HCT116 (cell line): ENCODE measurements around the gene SUSD6. TPM values are rescaled to one million over a fixed set of nuclear protein-coding genes. Genes with fewer than 3 reads are reported as not detected.

Source experiments
- ATAC-seq: fragments of 200-7000 bp; cut with Tn5 transposase; 2 replicates; pipeline ENCODE4 v1.9.1; 2020; ENCODE audit warnings: mild to moderate bottlenecking, moderate library complexity
- BruUV-seq: library from RNA; stranded (reverse); fragments of 400-500 nt; replicated peaks from 2 replicates; lab custom pipeline; 2021; lab: Mats Ljungman, UMichigan
- CTCF ChIA-PET: fragments of 300-600 bp; sonication (Branson Sonifier 250); formaldehyde crosslinking; loops from one replicate; lab custom pipeline; 2021; ENCODE audit warnings: antibody characterized with exemption; lab: Charles Lee
- POLR2A ChIA-PET: fragments of 300-600, 350-600 bp; sonication (Branson Sonifier 250); formaldehyde crosslinking; loops from one replicate; lab custom pipeline; 2021; ENCODE audit warnings: antibody characterized with exemption; lab: Charles Lee
- RAD21 ChIA-PET, 2 experiments: fragments of 300-600 bp; sonication (Branson Sonifier 250); formaldehyde crosslinking; loops; one replicate each; lab custom pipeline; 2023; ENCODE audit warnings: low total read pairs in 2 of 2; ENCODE audit not compliant: uncharacterized antibody in 2 of 2, unreplicated experiment in 2 of 2, low non-redundant PET in 1 of 2; lab: Charles Lee
- DNase-seq: peaks from one replicate; pipeline ENCODE4 v3.0.0-alpha.2; 2010; ENCODE audit warnings: low read depth, low spot score
- H2AFZ ChIP-seq: fragments of 200-600 bp; shearing (Covaris generic), sonication (generic); 2 replicates; pipeline ENCODE4 v1.6.1; 2017; ENCODE audit warnings: low read depth, mixed run types, mixed read lengths, antibody characterized with exemption, low read length; ENCODE audit not compliant: poor library complexity, severe bottlenecking
- H3K27ac ChIP-seq: 2 replicates; pipeline ENCODE4 v1.5.1; 2012; ENCODE audit warnings: low read depth, low read length
- H3K27me3 ChIP-seq: fragments of 200-600 bp; sonication (generic); 2 replicates; pipeline ENCODE4 v1.6.1; 2016; ENCODE audit warnings: mixed run types, low read length, mixed read lengths; ENCODE audit not compliant: insufficient read depth
- H3K36me3 ChIP-seq, 2 experiments: fragments of 200-500 bp in 1 of 2; fragments of 200-600 bp in 1 of 2; sonication (Bioruptor generic) in 1 of 2; sonication (generic) in 1 of 2; 2 replicates each; pipeline versions ENCODE4 v1.5.1 to v1.6.1; 2014 to 2016; ENCODE audit warnings: low read length in 2 of 2, inconsistent platforms in 1 of 2, mixed read lengths in 1 of 2, mixed run types in 1 of 2; ENCODE audit not compliant: insufficient read depth in 2 of 2, control insufficient read depth in 1 of 2
- H3K4me1 ChIP-seq, 2 experiments: fragments of 200-600 bp in 1 of 2; sonication (generic) in 1 of 2; 2 replicates each; pipeline versions ENCODE4 v1.5.1 to v1.6.1; 2012 to 2017; ENCODE audit warnings: low read length in 2 of 2, inconsistent platforms in 1 of 2, mild to moderate bottlenecking in 1 of 2, mixed read lengths in 1 of 2, mixed run types in 1 of 2, moderate library complexity in 1 of 2; ENCODE audit not compliant: insufficient read depth in 2 of 2, control insufficient read depth in 1 of 2
- H3K4me2 ChIP-seq: fragments of 200-600 bp; sonication (generic); 2 replicates; pipeline ENCODE4 v1.6.1; 2017; ENCODE audit warnings: mixed run types, low read length, mixed read lengths
- H3K4me3 ChIP-seq, 2 experiments: fragments of 200-600 bp in 1 of 2; sonication (generic) in 1 of 2; replicated peaks in 1 of 2; 2 replicates each; pipeline ENCODE4 v1.5.1; 2011 to 2016; ENCODE audit warnings: low read length in 2 of 2, control low read depth in 1 of 2, low read depth in 1 of 2, mild to moderate bottlenecking in 1 of 2, mixed read lengths in 1 of 2, mixed run types in 1 of 2
- H3K79me2 ChIP-seq: fragments of 200-600 bp; sonication (generic); 2 replicates; pipeline ENCODE4 v1.6.1; 2017; ENCODE audit warnings: mild to moderate bottlenecking, mixed run types, low read length, moderate library complexity, mixed read lengths; ENCODE audit not compliant: insufficient read depth
- H3K9ac ChIP-seq: fragments of 200-600 bp; sonication (generic); 2 replicates; pipeline ENCODE4 v1.6.1; 2016; ENCODE audit warnings: low read length, mixed read lengths
- H3K9me2 ChIP-seq: fragments of 200-600 bp; sonication (generic), shearing (Covaris generic); 2 replicates; pipeline ENCODE4 v1.6.1; 2017; ENCODE audit warnings: mixed run types, mild to moderate bottlenecking, moderate library complexity; ENCODE audit not compliant: insufficient read depth
- H3K9me3 ChIP-seq, 2 experiments: fragments of 200-500 bp in 1 of 2; fragments of 200-600 bp in 1 of 2; sonication (Bioruptor generic) in 1 of 2; sonication (generic) in 1 of 2; 2 replicates each; pipeline ENCODE4 v1.6.1; 2014 to 2017; ENCODE audit warnings: low read length in 2 of 2, mixed read lengths in 2 of 2, inconsistent platforms in 1 of 2, low read depth in 1 of 2, mild to moderate bottlenecking in 1 of 2, mixed run types in 1 of 2, moderate library complexity in 1 of 2; ENCODE audit not compliant: control insufficient read depth in 1 of 2, insufficient read depth in 1 of 2
- H4K20me1 ChIP-seq: fragments of 200-600 bp; sonication (generic), shearing (Covaris generic); 2 replicates; pipeline ENCODE4 v1.6.1; 2017; ENCODE audit warnings: mixed run types, mild to moderate bottlenecking, moderate library complexity; ENCODE audit not compliant: insufficient read depth
- CBX3 ChIP-seq: IDR thresholded peaks from 2 replicates; pipeline ENCODE4 v1.6.1; 2012; ENCODE audit warnings: low read depth
- CEBPB ChIP-seq: IDR thresholded peaks from 2 replicates; pipeline ENCODE4 v1.6.1; 2012; ENCODE audit warnings: low read depth
- EGR1 ChIP-seq: IDR thresholded peaks from 2 replicates; pipeline ENCODE4 v1.6.1; 2012; ENCODE audit warnings: low read depth
- EZH2 ChIP-seq: fragments of 200-600 bp; sonication (generic); IDR thresholded peaks from 2 replicates; pipeline ENCODE4 v1.6.1; 2017; ENCODE audit warnings: antibody characterized with exemption, mixed run types
- EZH2phosphoT487 ChIP-seq: fragments of 200-600 bp; IDR thresholded peaks from 2 replicates; pipeline ENCODE4 v1.6.1; 2018; ENCODE audit warnings: antibody characterized with exemption, borderline replicate concordance
- FOSL1 ChIP-seq: IDR thresholded peaks from 2 replicates; pipeline ENCODE4 v1.6.1; 2012; ENCODE audit warnings: low read depth
- JUND ChIP-seq: IDR thresholded peaks from 2 replicates; pipeline ENCODE4 v1.6.1; 2012
- POLR2A ChIP-seq: IDR thresholded peaks from 2 replicates; pipeline ENCODE4 v1.7.0; 2011; ENCODE audit warnings: borderline replicate concordance; ENCODE audit not compliant: insufficient read depth, insufficient read length; ENCODE audit errors: extremely low read depth
- POLR2AphosphoS5 ChIP-seq: IDR thresholded peaks from 2 replicates; pipeline ENCODE4 v1.6.1; 2011; ENCODE audit warnings: mild to moderate bottlenecking, low read depth, low read length, moderate library complexity
- RAD21 ChIP-seq: IDR thresholded peaks from 2 replicates; pipeline ENCODE4 v1.6.1; 2012; ENCODE audit warnings: low read depth, mild to moderate bottlenecking
- REST ChIP-seq: IDR thresholded peaks from 2 replicates; pipeline ENCODE4 v1.6.1; 2012; ENCODE audit warnings: low read depth
- SIN3A ChIP-seq: IDR thresholded peaks from 2 replicates; pipeline ENCODE4 v1.6.1; 2012; ENCODE audit warnings: low read depth
- SP1 ChIP-seq: IDR thresholded peaks from 2 replicates; pipeline ENCODE4 v1.6.1; 2012; ENCODE audit warnings: low read depth
- SRF ChIP-seq: IDR thresholded peaks from 2 replicates; pipeline ENCODE4 v1.6.1; 2012; ENCODE audit warnings: low read depth
- TCF7L2 ChIP-seq: IDR thresholded peaks from 2 replicates; pipeline ENCODE4 v1.7.0; 2011; ENCODE audit warnings: borderline replicate concordance, inconsistent platforms; ENCODE audit not compliant: insufficient read depth, insufficient read length; ENCODE audit errors: extremely low read depth
- YY1 ChIP-seq: IDR thresholded peaks from 2 replicates; pipeline ENCODE4 v1.6.1; 2011; ENCODE audit warnings: low read length, low read depth, moderate library complexity, mild to moderate bottlenecking; ENCODE audit not compliant: insufficient replicate concordance; ENCODE audit errors: extremely low read depth
- ZFX ChIP-seq: fragments of 450-650 bp; IDR thresholded peaks from 2 replicates; pipeline ENCODE4 v1.6.1; 2017
- intact Hi-C: fragments of 100-400 bp; cut with micrococcal nuclease; formaldehyde crosslinking; loops from 2 replicates; pipeline ENCODE4 v1.10.0; 2022
- total RNA-seq: library from RNA; stranded (reverse); gene quantifications from one replicate; pipeline ENCODE4 v1.2.1, GENCODE V29; 2021; ENCODE audit not compliant: unreplicated experiment
- TF ChIP-seq, protein P1 (sequence below): IDR thresholded peaks from 2 replicates; pipeline ENCODE4 v1.6.1; 2012
- TF ChIP-seq, protein P2 (sequence below): IDR thresholded peaks from 2 replicates; pipeline ENCODE4 v1.6.1; 2012
- TF ChIP-seq, protein P3 (sequence below), 3 experiments: fragments of 200-600 bp in 1 of 3; sonication (generic) in 1 of 3; IDR thresholded peaks in 2 of 3; conservative IDR thresholded peaks in 1 of 3; 2 replicates each; pipeline ENCODE4 v1.5.1; 2012 to 2017; ENCODE audit warnings: low read depth in 2 of 3, low read length in 2 of 3, antibody characterized with exemption in 1 of 3, borderline replicate concordance in 1 of 3, control low read depth in 1 of 3, mild to moderate bottlenecking in 1 of 3, mixed read lengths in 1 of 3, mixed run types in 1 of 3, moderate library complexity in 1 of 3; ENCODE audit not compliant: insufficient read depth in 1 of 3

The SUSD6 gene
- total RNA-seq, 1 experiment from 2014 or later: 6.4 TPM

DNA sequence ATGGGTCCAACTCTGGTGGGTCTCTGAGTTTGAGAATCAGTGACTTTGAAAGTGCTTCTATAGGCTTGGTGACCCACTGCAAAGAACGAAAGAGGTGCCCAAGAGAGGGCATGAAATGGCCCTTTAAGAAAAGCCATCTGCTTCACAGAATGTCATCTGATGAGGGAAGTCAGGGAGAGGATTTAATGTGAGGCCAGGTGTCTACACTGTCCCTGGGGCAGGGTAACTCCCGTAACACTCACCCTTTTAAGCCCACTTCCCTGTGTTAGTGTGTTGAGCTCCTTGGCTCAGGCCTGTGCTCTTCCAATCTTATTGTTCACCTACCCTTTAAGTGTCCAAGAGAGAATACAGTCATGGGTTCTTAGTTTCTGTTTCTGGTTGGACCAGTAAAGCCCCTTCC, 139.1 kb downstream of the SUSD6 start:
- CTCF ChIA-PET: no interaction called here
- H3K4me3 ChIP-seq: no peak overlapping the region
- no peak for TF ChIP-seq POLR2A
- TF ChIP-seq JUND: no peak
- TF ChIP-seq TCF7L2: no peak
- TF ChIP-seq YY1: no peak
- TF ChIP-seq, protein P1, sequence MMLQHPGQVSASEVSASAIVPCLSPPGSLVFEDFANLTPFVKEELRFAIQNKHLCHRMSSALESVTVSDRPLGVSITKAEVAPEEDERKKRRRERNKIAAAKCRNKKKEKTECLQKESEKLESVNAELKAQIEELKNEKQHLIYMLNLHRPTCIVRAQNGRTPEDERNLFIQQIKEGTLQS: no peak
- TF ChIP-seq REST: no peak
- no peak for TF ChIP-seq SIN3A
- TF ChIP-seq POLR2AphosphoS5: no peak
- no peak for TF ChIP-seq ZFX
- TF ChIP-seq EGR1: no peak
- TF ChIP-seq SRF: no peak
- no peak for TF ChIP-seq EZH2phosphoT487
- TF ChIP-seq EZH2: no peak
- no peak for TF ChIP-seq CBX3
- TF ChIP-seq CEBPB: no peak
- TF ChIP-seq, protein P2, sequence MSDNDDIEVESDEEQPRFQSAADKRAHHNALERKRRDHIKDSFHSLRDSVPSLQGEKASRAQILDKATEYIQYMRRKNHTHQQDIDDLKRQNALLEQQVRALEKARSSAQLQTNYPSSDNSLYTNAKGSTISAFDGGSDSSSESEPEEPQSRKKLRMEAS: no peak
- TF ChIP-seq RAD21: no peak
- TF ChIP-seq FOSL1: no peak
- TF ChIP-seq SP1: no peak
- TF ChIP-seq, protein P3, sequence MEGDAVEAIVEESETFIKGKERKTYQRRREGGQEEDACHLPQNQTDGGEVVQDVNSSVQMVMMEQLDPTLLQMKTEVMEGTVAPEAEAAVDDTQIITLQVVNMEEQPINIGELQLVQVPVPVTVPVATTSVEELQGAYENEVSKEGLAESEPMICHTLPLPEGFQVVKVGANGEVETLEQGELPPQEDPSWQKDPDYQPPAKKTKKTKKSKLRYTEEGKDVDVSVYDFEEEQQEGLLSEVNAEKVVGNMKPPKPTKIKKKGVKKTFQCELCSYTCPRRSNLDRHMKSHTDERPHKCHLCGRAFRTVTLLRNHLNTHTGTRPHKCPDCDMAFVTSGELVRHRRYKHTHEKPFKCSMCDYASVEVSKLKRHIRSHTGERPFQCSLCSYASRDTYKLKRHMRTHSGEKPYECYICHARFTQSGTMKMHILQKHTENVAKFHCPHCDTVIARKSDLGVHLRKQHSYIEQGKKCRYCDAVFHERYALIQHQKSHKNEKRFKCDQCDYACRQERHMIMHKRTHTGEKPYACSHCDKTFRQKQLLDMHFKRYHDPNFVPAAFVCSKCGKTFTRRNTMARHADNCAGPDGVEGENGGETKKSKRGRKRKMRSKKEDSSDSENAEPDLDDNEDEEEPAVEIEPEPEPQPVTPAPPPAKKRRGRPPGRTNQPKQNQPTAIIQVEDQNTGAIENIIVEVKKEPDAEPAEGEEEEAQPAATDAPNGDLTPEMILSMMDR (IDR thresholded peaks at IDR 0.05 in 2 of 3, conservative IDR thresholded peaks at IDR 0.05 in 1 of 3; ENCODE audit: borderline replicate concordance in 1 of 3, insufficient read depth in 1 of 3, low read depth in 2 of 3, low read length in 2 of 3): no peak
- no peak overlapping the region for H3K9ac ChIP-seq
- H3K9me3 ChIP-seq: no peaks in the 10 kb centered on the region
- no peaks in the 10 kb centered on the region for H3K79me2 ChIP-seq
- intact Hi-C loops: no loop called here
- no peaks in the 10 kb centered on the region for H3K27me3 ChIP-seq
- RAD21 ChIA-PET: no interaction called here
- DNase-seq: no peak
- H3K27ac ChIP-seq: no peak overlapping the region
- no peak overlapping the region for H3K4me2 ChIP-seq
- H4K20me1 ChIP-seq: no peaks in the 10 kb centered on the region
- H3K36me3 ChIP-seq: no peaks in the 10 kb centered on the region
- no peaks in the 10 kb centered on the region for H3K9me2 ChIP-seq
- BruUV-seq: no TSS peak
- H3K4me1 ChIP-seq: no peaks in the 10 kb centered on the region
- POLR2A ChIA-PET: no interaction called here
- no peak for ATAC-seq
- H2AFZ ChIP-seq: no peak overlapping the region
